HG03045 (cell line): ENCODE measurements around the gene CBX5.
"Not testable (repeated sequence)": the region's sequence is repeated elsewhere in the genome, so short reads cannot be mapped to it uniquely, and the experiment has no call there.

Source experiments
- ATAC-seq: cut with Tn5 transposase; IDR thresholded peaks from one replicate; pipeline ENCODE4 v1.9.1; 2021; ENCODE audit warnings: mild to moderate bottlenecking, moderate library complexity; ENCODE audit not compliant: unreplicated experiment

CBX5 gene

GRCh38 chr12:54294953-54295566 is 15.1 kb upstream of the CBX5 start:
- no peak for ATAC-seq

- ATAC-seq, result no peak
Measured at GRCh38 chr12:54294152-54294952, 14.4 kb upstream of the CBX5 start.

- ATAC-seq, result no peak
Measured at GRCh38 chr12:54292931-54293241, 13.0 kb upstream of the CBX5 start.

GRCh38 chr12:54292083-54292930 is 12.4 kb upstream of the CBX5 start:
- no peak for ATAC-seq

- ATAC-seq, result no peak
Measured at GRCh38 chr12:54287261-54288157, 7.6 kb upstream of the CBX5 start.

- ATAC-seq, result no peak
Measured at GRCh38 chr12:54286042-54287030, 6.4 kb upstream of the CBX5 start.

GRCh38 chr12:54285150-54286041 is 5.5 kb upstream of the CBX5 start:
- no peak for ATAC-seq

- ATAC-seq, result not testable (repeated sequence)
Measured at GRCh38 chr12:54284070-54284780, 4.3 kb upstream of the CBX5 start.

- no peak for ATAC-seq
Measured at GRCh38 chr12:54282949-54283593, 3.1 kb upstream of the CBX5 start.

GRCh38 chr12:54281694-54282093 is 1.8 kb upstream of the CBX5 start:
- ATAC-seq, result not testable (repeated sequence)

- ATAC-seq, result not testable (repeated sequence)
Measured at GRCh38 chr12:54281261-54281638, 1.3 kb upstream of the CBX5 start.

- ATAC-seq, result peak; percentile 89
Measured at GRCh38 chr12:54280468-54281260, 742 bp upstream of the CBX5 start, which contains the start of gene HNRNPA1. HNRNPA1 (plus strand) TSS chr12:54280726; CDS start chr12:54280808, 82 bp downstream.

GRCh38 chr12:54279227-54279631 is 693 bp downstream of the CBX5 start:
- ATAC-seq, result no peak

GRCh38 chr12:54277823-54278276 is 2.1 kb downstream of the CBX5 start:
- no peak for ATAC-seq

- ATAC-seq, result no peak
Measured at GRCh38 chr12:54276368-54276767, 3.6 kb downstream of the CBX5 start.

GRCh38 chr12:54273981-54274380 is 5.9 kb downstream of the CBX5 start:
- ATAC-seq, result no peak
